SK-N-SH (cell line): ENCODE results near the gene HSD17B1. TPM values are rescaled to one million over a fixed set of nuclear protein-coding genes. Genes with fewer than 3 reads are reported as not detected.

Experiments used
- CTCF ChIA-PET: fragments of 300-600, 350-600 bp; formaldehyde crosslinking; extraction: SDS; loops from one replicate; lab custom pipeline; 2021; lab: Yijun Ruan, JAX
- POLR2A ChIA-PET: fragments of 350-600 bp; sonication (Branson Sonifier 250); formaldehyde crosslinking; extraction: SDS; loops from one replicate; lab custom pipeline; 2020; ENCODE audit warnings: antibody characterized with exemption, inconsistent platforms; lab: Yijun Ruan, JAX
- DNase-seq: peaks from one replicate; pipeline ENCODE4 v3.0.0; 2012
- H2AFZ ChIP-seq: fragments of 200-600 bp; sonication (generic); 2 replicates; pipeline ENCODE4 v1.8.1; 2016; ENCODE audit warnings: antibody characterized with exemption, mild to moderate bottlenecking, low read depth
- H3F3A ChIP-seq: fragments of 200-600 bp; sonication (generic); replicated peaks from 2 replicates; pipeline ENCODE3; 2016; ENCODE audit warnings: antibody characterized with exemption, mild to moderate bottlenecking; ENCODE audit not compliant: insufficient read depth
- H3K27ac ChIP-seq, 2 experiments: fragments of 200-500 bp in 1 of 2; fragments of 200-600 bp in 1 of 2; sonication (Bioruptor generic) in 1 of 2; sonication (generic), shearing (Covaris generic) in 1 of 2; 2 replicates each; pipeline versions ENCODE4 v1.5.1 to v1.6.1; 2014 to 2016; ENCODE audit warnings: low read depth in 2 of 2, inconsistent platforms in 1 of 2, low read length in 1 of 2, mild to moderate bottlenecking in 1 of 2, mixed read lengths in 1 of 2
- H3K27me3 ChIP-seq: fragments of 200-600 bp; sonication (generic), shearing (Covaris generic); 2 replicates; pipeline ENCODE4 v1.6.1; 2016; ENCODE audit warnings: mixed run types; ENCODE audit not compliant: insufficient read depth
- H3K36me3 ChIP-seq, 2 experiments: fragments of 200-500 bp in 1 of 2; fragments of 200-600 bp in 1 of 2; sonication (Bioruptor generic) in 1 of 2; sonication (generic) in 1 of 2; replicated peaks in 1 of 2; 2 replicates each; pipeline versions ENCODE3 to v1.5.1; 2014 to 2016; ENCODE audit warnings: low read length in 1 of 2, mild to moderate bottlenecking in 1 of 2; ENCODE audit not compliant: insufficient read depth in 2 of 2, control insufficient read depth in 1 of 2
- H3K4me1 ChIP-seq, 2 experiments: fragments of 200-500 bp in 1 of 2; fragments of 200-600 bp in 1 of 2; sonication (Bioruptor generic) in 1 of 2; sonication (generic), shearing (Covaris generic) in 1 of 2; 2 replicates each; pipeline versions ENCODE4 v1.5.1 to v1.6.1; 2014 to 2016; ENCODE audit warnings: low read depth in 1 of 2, low read length in 1 of 2, mixed run types in 1 of 2; ENCODE audit not compliant: insufficient read depth in 2 of 2, control insufficient read depth in 1 of 2
- H3K4me2 ChIP-seq: fragments of 200-600 bp; sonication (generic), shearing (Covaris generic); 2 replicates; pipeline ENCODE4 v1.6.1; 2017; ENCODE audit warnings: mixed run types
- H3K4me3 ChIP-seq, 2 experiments: fragments of 200-500 bp in 1 of 2; fragments of 200-600 bp in 1 of 2; sonication (Bioruptor generic) in 1 of 2; sonication (generic), shearing (Covaris generic) in 1 of 2; 2 replicates each; pipeline versions ENCODE4 v1.5.1 to v1.8.1; 2014 to 2016; ENCODE audit warnings: low read depth in 2 of 2, inconsistent platforms in 1 of 2, low read length in 1 of 2, mild to moderate bottlenecking in 1 of 2, mixed read lengths in 1 of 2, moderate library complexity in 1 of 2
- H3K79me2 ChIP-seq: fragments of 200-600 bp; sonication (generic); 2 replicates; pipeline ENCODE4 v1.8.1; 2017; ENCODE audit warnings: mild to moderate bottlenecking; ENCODE audit not compliant: insufficient read depth
- H3K9ac ChIP-seq: fragments of 200-600 bp; sonication (generic); 2 replicates; pipeline ENCODE4 v1.6.1; 2017; ENCODE audit warnings: mixed run types
- H3K9me2 ChIP-seq: fragments of 200-600 bp; sonication (generic); 2 replicates; pipeline ENCODE4 v1.6.1; 2017; ENCODE audit warnings: mixed run types
- H3K9me3 ChIP-seq: fragments of 200-600 bp; sonication (generic); 2 replicates; pipeline ENCODE4 v1.6.1; 2017; ENCODE audit warnings: mixed run types, mild to moderate bottlenecking, moderate library complexity
- H4K20me1 ChIP-seq: fragments of 200-600 bp; sonication (generic); 2 replicates; pipeline ENCODE4 v1.6.1; 2017; ENCODE audit warnings: mild to moderate bottlenecking, mixed run types; ENCODE audit not compliant: insufficient read depth
- CHD2 ChIP-seq: fragments of 150-350 bp; IDR thresholded peaks from 2 replicates; pipeline ENCODE4 v1.6.1; 2018; ENCODE audit warnings: low read length; ENCODE audit not compliant: partially characterized antibody
- ELF1 ChIP-seq: IDR thresholded peaks from 2 replicates; pipeline ENCODE4 v1.4.0; 2012
- EZH2phosphoT487 ChIP-seq: fragments of 200-600 bp; sonication (generic); IDR thresholded peaks from 2 replicates; pipeline ENCODE4 v1.6.1; 2017; ENCODE audit warnings: low read depth, mixed run types, mild to moderate bottlenecking, antibody characterized with exemption, moderate library complexity, borderline replicate concordance
- FOXJ3 ChIP-seq: sonication (generic); formaldehyde crosslinking; IDR thresholded peaks from 2 replicates; pipeline ENCODE4 v1.5.1; 2020; ENCODE audit warnings: mild to moderate bottlenecking, missing genetic modification reagents
- FOXM1 ChIP-seq: IDR thresholded peaks from 2 replicates; pipeline ENCODE4 v1.4.0; 2012; ENCODE audit warnings: low read depth, mild to moderate bottlenecking
- GABPA ChIP-seq: IDR thresholded peaks from 2 replicates; pipeline ENCODE4 v1.4.0; 2012; ENCODE audit warnings: low read depth, mild to moderate bottlenecking
- GATA2 ChIP-seq: sonication (generic); formaldehyde crosslinking; IDR thresholded peaks from 2 replicates; pipeline ENCODE4 v1.5.0; 2020; ENCODE audit warnings: mild to moderate bottlenecking, missing genetic modification reagents
- JUND ChIP-seq: IDR thresholded peaks from 2 replicates; pipeline ENCODE4 v1.4.0; 2012
- MEF2A ChIP-seq: IDR thresholded peaks from 2 replicates; pipeline ENCODE4 v1.4.0; 2012; ENCODE audit warnings: low read depth, borderline replicate concordance
- NRF1 ChIP-seq: IDR thresholded peaks from 2 replicates; pipeline ENCODE4 v1.6.1; 2012; ENCODE audit warnings: low read depth, mild to moderate bottlenecking, low read length
- PBX3 ChIP-seq: IDR thresholded peaks from 2 replicates; pipeline ENCODE4; 2012
- POLR2AphosphoS5 ChIP-seq: IDR thresholded peaks from 2 replicates; pipeline ENCODE4 v1.6.1; 2012; ENCODE audit warnings: low read depth, low read length
- RAD21 ChIP-seq: IDR thresholded peaks from 2 replicates; pipeline ENCODE4 v1.6.1; 2012; ENCODE audit warnings: mild to moderate bottlenecking, low read length
- RCOR1 ChIP-seq: fragments of 150-350 bp; IDR thresholded peaks from 2 replicates; pipeline ENCODE4 v1.6.1; 2017; ENCODE audit warnings: antibody characterized with exemption, low read length
- REST ChIP-seq: IDR thresholded peaks from 2 replicates; pipeline ENCODE4 v1.6.1; 2012; ENCODE audit warnings: mild to moderate bottlenecking, low read depth, low read length, moderate library complexity
- RFX5 ChIP-seq: IDR thresholded peaks from 2 replicates; pipeline ENCODE4 v1.6.1; 2012; ENCODE audit warnings: mild to moderate bottlenecking, improper control_type of control experiment, low read length
- SIN3A ChIP-seq: IDR thresholded peaks from 2 replicates; pipeline ENCODE4 v1.6.1; 2012; ENCODE audit warnings: low read depth, mild to moderate bottlenecking, low read length, moderate library complexity, borderline replicate concordance
- SMC3 ChIP-seq: IDR thresholded peaks from 2 replicates; pipeline ENCODE4 v1.6.1; 2012; ENCODE audit warnings: low read depth, low read length, improper control_type of control experiment
- TCF12 ChIP-seq: IDR thresholded peaks from 2 replicates; pipeline ENCODE4 v1.4.0; 2012
- TEAD4 ChIP-seq: IDR thresholded peaks from 2 replicates; pipeline ENCODE4 v1.4.0; 2012; ENCODE audit warnings: mild to moderate bottlenecking, borderline replicate concordance; ENCODE audit not compliant: insufficient read depth
- USF1 ChIP-seq: IDR thresholded peaks from 2 replicates; pipeline ENCODE4 v1.4.0; 2012; ENCODE audit warnings: low read depth, borderline replicate concordance
- YY1 ChIP-seq: IDR thresholded peaks from 2 replicates; pipeline ENCODE4 v1.4.0; 2012; ENCODE audit warnings: low read depth, mild to moderate bottlenecking
- ZBTB33 ChIP-seq: IDR thresholded peaks from 2 replicates; pipeline ENCODE4 v1.4.0; 2012; ENCODE audit warnings: low read depth, borderline replicate concordance
- whole genome bisulfite sequencing: methylation state at CpG from one replicate; pipeline ENCODE4 v1.1.6; 2017; ENCODE audit warnings: low lambda C conversion rate; 5-methylcytosine and 5-hydroxymethylcytosine counted together
- polyA plus RNA-seq, 3 experiments: library from polyadenylated mRNA; depleted of rRNA; stranded (reverse); fragments of >200 nt; gene quantifications; 2 replicates each; pipeline ENCODE4 v1.2.3, GENCODE V29; 2012

Gene HSD17B1
- polyA plus RNA-seq, 1 of the 3 experiments (the other 2 are of a cell fraction), result 1.3 TPM

- no peak for TF ChIP-seq REST
- TF ChIP-seq PBX3, result no peak; the same call in 1 of the 2 replicates
- TF ChIP-seq POLR2AphosphoS5, result peak; percentile 82
- TF ChIP-seq TEAD4, result no peak
- no peak for TF ChIP-seq RCOR1
- no peak for TF ChIP-seq JUND
- TF ChIP-seq FOXJ3 (CRISPR knock-in tag), result no peak
- TF ChIP-seq USF1, result no peak
- no peak for TF ChIP-seq RFX5
- peak; percentile 55 for TF ChIP-seq NRF1
- 0 out of 2 replicates have a peak, but pooled peaks have one; percentile 59 for TF ChIP-seq SIN3A
- TF ChIP-seq, all 33 proteins: peak for 10
Measured at GRCh38 chr17:42554250-42555121, 1.8 kb downstream of the HSD17B1 start (continued).

GRCh38 chr17:42555122-42555622 is 2.4 kb downstream of the HSD17B1 start:
- WGBS, result 25% methylated on average over 4 of the region's 4 CpGs
- no peak for TF ChIP-seq EZH2phosphoT487
- no peak for TF ChIP-seq YY1
- TF ChIP-seq FOXM1, result no peak
- TF ChIP-seq RFX5, result no peak
- no peak for TF ChIP-seq GABPA
- TF ChIP-seq MEF2A, result no peak
- no peak for TF ChIP-seq RAD21
- TF ChIP-seq FOXJ3 (CRISPR knock-in tag), result no peak
- TF ChIP-seq TCF12, result no peak
- TF ChIP-seq SMC3, result no peak
- no peak for TF ChIP-seq CHD2
- no peak for TF ChIP-seq GATA2 (CRISPR knock-in tag)
- no peak for TF ChIP-seq ZBTB33
- no peak for TF ChIP-seq SIN3A
- TF ChIP-seq JUND, result no peak
- no peak for TF ChIP-seq ELF1
- no peak for TF ChIP-seq TEAD4

More at GRCh38 chr17:42555122-42555622, 2.4 kb downstream of the HSD17B1 start:
- Histone ChIP-seq H3K9ac (peak overlapping the region; percentile 87), H3F3A (peaks cover 14% of the 10 kb centered on the region), H3K79me2 (peaks cover 47% of the 10 kb centered on the region), H3K36me3 (peaks cover 0 to 3% of the 10 kb centered on the region in 2 experiments), H4K20me1 (no peaks in the 10 kb centered on the region), H3K4me1 (peaks cover 2 to 20% of the 10 kb centered on the region in 2 experiments; a peak in 1 of 4 replicates), H3K9me3 (no peaks in the 10 kb centered on the region), H3K4me2 (peak overlapping the region; percentile 97), H3K27ac (peak overlapping the region; percentile 69 to 74; a peak in 3 of 4 replicates), H3K9me2 (no peaks in the 10 kb centered on the region), H3K27me3 (no peaks in the 10 kb centered on the region), H2AFZ (peak overlapping the region; percentile 72), H3K4me3 (peak overlapping the region; percentile 79 to 89)
- POLR2A ChIA-PET, result interaction anchor here (0.8 to 2.3 kb wide), 3 partner anchors 18 to 443 kb away, joined by 4 to 17 read pairs (median 4); partner anchors contain the start of genes NAGLU and PSMC3IP
- no peak for DNase-seq
- CTCF ChIA-PET, result interaction anchor here (0.7 to 2.5 kb wide), 7 partner anchors 12 to 243 kb away, joined by 3 to 8 read pairs (median 4); partner anchors contain the start of gene PSMC3IP
